Measurements from ENCODE around the gene HERPUD1.
"Not testable (repeated sequence)": the region's sequence is repeated elsewhere in the genome, so short reads cannot be mapped to it uniquely, and the experiment has no call there.

Gene HERPUD1

GRCh38 chr16:56971768-56972043 lies 39.8 kb downstream of the HERPUD1 start:
- Mint-ChIP-seq H3K27me3 (no peaks in the 10 kb centered on the region), H3K27ac (no peak overlapping the region), H3K36me3 (ENCODE audit: low read depth) (no peaks in the 10 kb centered on the region), H3K9me3 (no peaks in the 10 kb centered on the region), H3K4me3 (no peak overlapping the region), H3K4me1 (ENCODE audit: low read depth) (peaks cover 30% of the 10 kb centered on the region)
- DNase-seq = no peak

DNA sequence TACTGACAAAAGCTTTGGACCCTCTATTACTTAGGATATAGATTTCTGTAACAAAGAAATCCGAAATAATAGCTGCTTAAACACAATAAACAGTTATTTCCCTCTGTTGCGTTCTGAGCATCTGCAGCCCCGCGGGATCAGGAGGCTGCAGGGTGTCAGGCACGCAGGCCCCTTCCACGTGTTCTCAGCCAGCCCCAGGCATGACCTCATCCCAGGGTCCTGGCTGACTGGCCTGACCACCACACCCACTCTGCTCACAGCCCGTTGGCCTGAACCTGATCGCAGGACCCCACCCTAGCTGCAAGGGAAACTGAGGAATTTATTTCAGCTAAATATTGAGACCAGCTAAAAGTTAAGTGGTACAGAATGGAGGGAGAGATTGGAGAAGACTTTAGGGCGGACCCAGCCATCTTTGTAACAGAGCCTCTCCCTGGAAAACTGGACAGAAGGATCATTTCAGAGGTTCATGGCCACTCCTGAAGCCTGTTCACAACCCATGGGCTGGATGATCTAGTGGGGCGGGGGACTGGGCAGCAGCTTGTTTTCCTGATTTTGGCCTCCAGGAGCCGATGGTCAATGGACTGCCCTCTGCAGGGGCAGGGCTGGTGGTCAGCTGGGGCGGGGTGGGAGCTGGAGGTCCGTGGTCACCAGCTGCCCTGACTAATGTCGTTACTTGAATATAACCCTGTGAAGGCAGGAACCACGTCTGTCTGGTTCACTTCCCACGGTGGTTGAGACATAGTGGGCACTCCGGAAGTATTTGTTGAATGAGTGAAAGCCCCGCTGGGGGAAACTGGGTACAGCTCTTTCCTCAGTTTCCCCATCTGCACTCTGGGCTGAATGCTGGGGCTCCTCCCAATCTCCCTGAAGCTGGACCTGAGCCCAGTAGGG lies 40.7 kb downstream of the HERPUD1 start:
- H3K9me3 Mint-ChIP-seq = no peaks in the 10 kb centered on the region
- DNase-seq = no peak
- no peaks in the 10 kb centered on the region for H3K36me3 Mint-ChIP-seq (ENCODE audit: low read depth)
- no peak overlapping the region for H3K4me3 Mint-ChIP-seq
- peaks cover 32% of the 10 kb centered on the region for H3K4me1 Mint-ChIP-seq (ENCODE audit: low read depth)
- no peak overlapping the region for H3K27ac Mint-ChIP-seq
- no peaks in the 10 kb centered on the region for H3K27me3 Mint-ChIP-seq

DNA sequence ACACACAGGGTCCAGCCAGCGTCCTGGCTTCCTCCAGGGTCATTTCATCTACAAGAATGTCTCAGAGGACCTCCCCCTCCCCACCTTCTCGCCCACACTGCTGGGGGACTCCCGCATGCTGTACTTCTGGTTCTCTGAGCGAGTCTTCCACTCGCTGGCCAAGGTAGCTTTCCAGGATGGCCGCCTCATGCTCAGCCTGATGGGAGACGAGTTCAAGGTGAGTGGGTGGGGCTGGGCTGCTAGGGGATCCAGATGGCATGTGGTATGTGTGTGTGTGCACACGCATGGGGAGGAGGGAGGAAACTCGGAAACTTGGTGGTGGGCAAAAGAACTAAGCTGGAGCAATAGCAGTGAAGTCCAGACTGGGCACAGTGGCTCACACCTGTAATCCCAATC lies 41.4 kb downstream of the HERPUD1 start:
- Mint-ChIP-seq H3K36me3 (ENCODE audit: low read depth) (no peaks in the 10 kb centered on the region), H3K27ac (peak overlapping the region; percentile 28), H3K4me3 (no peak overlapping the region), H3K27me3 (no peaks in the 10 kb centered on the region), H3K9me3 (no peaks in the 10 kb centered on the region), H3K4me1 (ENCODE audit: low read depth) (peaks cover 32% of the 10 kb centered on the region)
- DNase-seq = no peak

- Mint-ChIP-seq H3K4me1 (ENCODE audit: low read depth) (peaks cover 32% of the 10 kb centered on the region), H3K27ac (peak overlapping the region; percentile 28)
- not testable (repeated sequence) for H3K27me3 Mint-ChIP-seq; H3K4me3 Mint-ChIP-seq; H3K36me3 Mint-ChIP-seq (ENCODE audit: low read depth); H3K9me3 Mint-ChIP-seq; DNase-seq
Observed at GRCh38 chr16:56973899-56974298, 42.0 kb downstream of the HERPUD1 start.

DNA sequence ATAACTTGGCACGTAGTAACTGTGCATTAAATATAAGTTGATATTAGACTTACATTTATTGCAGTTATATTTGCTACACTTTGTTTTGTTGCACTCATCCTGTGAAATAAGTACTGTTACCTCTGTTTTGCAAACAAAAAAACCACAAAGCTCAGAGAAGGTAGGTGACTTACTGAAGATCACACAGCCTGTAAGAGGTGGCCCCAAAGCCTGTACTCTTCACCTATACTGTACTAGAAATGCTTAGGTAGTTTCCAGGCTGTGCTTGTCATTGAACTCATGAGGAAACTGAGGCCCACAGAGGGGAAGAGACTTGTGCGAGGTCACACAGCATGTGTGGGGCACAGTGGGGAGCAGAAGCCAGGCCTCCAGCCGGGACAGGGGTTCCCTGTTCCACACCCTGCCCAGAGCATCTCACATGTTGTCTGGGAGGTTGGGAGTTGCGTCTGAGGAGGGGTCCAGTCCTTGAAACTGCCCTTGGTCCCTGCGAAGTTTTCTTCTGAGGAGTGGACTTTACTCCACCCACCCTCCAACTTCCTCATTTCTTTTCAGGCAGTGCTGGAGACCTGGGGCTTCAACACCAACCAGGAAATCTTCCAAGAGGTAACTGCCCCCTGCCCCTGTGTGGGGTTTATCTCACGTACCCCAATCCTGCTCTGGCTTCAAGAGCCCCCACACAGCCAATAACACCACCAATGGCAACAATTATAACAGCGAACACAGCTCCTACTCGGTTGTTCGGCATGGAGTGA lies 42.8 kb downstream of the HERPUD1 start:
- Mint-ChIP-seq H3K36me3 (ENCODE audit: low read depth) (no peaks in the 10 kb centered on the region), H3K9me3 (no peaks in the 10 kb centered on the region), H3K27ac (peak overlapping the region; percentile 31), H3K4me3 (no peak overlapping the region), H3K27me3 (no peaks in the 10 kb centered on the region), H3K4me1 (ENCODE audit: low read depth) (peaks cover 35% of the 10 kb centered on the region)
- no peak for DNase-seq

GRCh38 chr16:56975714-56976113 lies 43.8 kb downstream of the HERPUD1 start:
- Mint-ChIP-seq H3K36me3 (ENCODE audit: low read depth) (peaks cover 4% of the 10 kb centered on the region), H3K9me3 (no peaks in the 10 kb centered on the region), H3K4me1 (ENCODE audit: low read depth) (peaks cover 42% of the 10 kb centered on the region), H3K27ac (no peak overlapping the region), H3K4me3 (no peak overlapping the region), H3K27me3 (no peaks in the 10 kb centered on the region)
- DNase-seq = no peak

GRCh38 chr16:56977216-56977615 lies 45.3 kb downstream of the HERPUD1 start:
- H3K36me3 Mint-ChIP-seq (ENCODE audit: low read depth) = peaks cover 17% of the 10 kb centered on the region
- H3K4me1 Mint-ChIP-seq (ENCODE audit: low read depth) = peaks cover 57% of the 10 kb centered on the region
- DNase-seq = no peak
- H3K27me3 Mint-ChIP-seq = no peaks in the 10 kb centered on the region
- no peak overlapping the region for H3K4me3 Mint-ChIP-seq
- H3K27ac Mint-ChIP-seq = peak overlapping the region; percentile 5
- no peaks in the 10 kb centered on the region for H3K9me3 Mint-ChIP-seq

DNA sequence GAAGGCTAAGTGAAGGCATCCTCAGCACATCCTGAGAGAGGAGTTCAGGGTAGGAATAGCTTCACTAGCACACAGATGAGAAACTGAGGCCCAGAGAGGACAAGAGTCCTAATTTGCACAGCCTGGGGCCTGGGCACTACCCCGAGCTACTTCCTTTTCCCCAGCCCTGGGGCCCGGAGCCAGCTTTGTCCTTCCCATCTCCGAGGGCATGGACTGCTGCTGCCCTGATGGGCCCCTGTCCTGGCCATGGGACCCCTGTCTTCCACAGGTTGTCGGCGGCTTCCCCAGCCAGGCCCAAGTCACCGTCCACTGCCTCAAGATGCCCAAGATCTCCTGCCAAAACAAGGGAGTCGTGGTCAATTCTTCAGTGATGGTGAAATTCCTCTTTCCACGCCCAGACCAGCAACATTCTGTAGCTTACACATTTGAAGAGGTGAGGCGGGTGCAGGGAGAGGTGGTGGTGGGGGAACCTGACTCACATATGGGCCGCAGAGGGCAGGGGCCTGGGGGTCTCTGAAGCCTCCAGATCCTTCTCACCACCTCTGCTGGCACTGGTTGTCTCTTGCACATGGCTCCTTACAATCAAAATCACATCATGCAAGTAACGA lies 46.0 kb downstream of the HERPUD1 start:
- Mint-ChIP-seq H3K4me3 (no peak overlapping the region), H3K27me3 (no peaks in the 10 kb centered on the region), H3K4me1 (ENCODE audit: low read depth) (peaks cover 61% of the 10 kb centered on the region), H3K9me3 (no peaks in the 10 kb centered on the region), H3K36me3 (ENCODE audit: low read depth) (peaks cover 24% of the 10 kb centered on the region), H3K27ac (no peak overlapping the region)
- DNase-seq = no peak

DNA sequence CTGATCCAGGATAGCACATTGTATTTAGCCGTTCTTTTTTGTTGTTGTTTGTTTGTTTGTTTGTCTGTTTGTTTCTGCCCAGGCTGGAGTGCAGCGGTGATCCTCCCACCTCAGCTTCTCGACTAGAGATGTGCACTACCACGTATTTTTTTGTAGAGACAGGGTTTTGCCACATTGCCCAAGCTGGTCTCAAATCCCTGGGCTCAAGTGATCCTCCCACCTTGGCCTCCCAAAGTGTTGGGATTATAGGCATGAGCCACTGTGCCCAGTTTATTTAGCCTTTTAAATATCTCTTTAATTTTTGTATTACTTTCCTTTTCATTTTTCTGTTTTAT lies 48.2 kb downstream of the HERPUD1 start:
- Mint-ChIP-seq H3K4me1 (ENCODE audit: low read depth) (peaks cover 64% of the 10 kb centered on the region), H3K27ac (peak overlapping the region; percentile 85), H3K27me3 (no peaks in the 10 kb centered on the region), H3K4me3 (no peak overlapping the region), H3K36me3 (ENCODE audit: low read depth) (peaks cover 45% of the 10 kb centered on the region), H3K9me3 (no peaks in the 10 kb centered on the region)
- no peak for DNase-seq

- peaks cover 54% of the 10 kb centered on the region for H3K36me3 Mint-ChIP-seq (ENCODE audit: low read depth)
- H3K9me3 Mint-ChIP-seq = no peaks in the 10 kb centered on the region
- no peak for DNase-seq
- H3K4me3 Mint-ChIP-seq = no peak overlapping the region
- no peaks in the 10 kb centered on the region for H3K27me3 Mint-ChIP-seq
- peak overlapping the region; percentile 85 for H3K27ac Mint-ChIP-seq
- peaks cover 64% of the 10 kb centered on the region for H3K4me1 Mint-ChIP-seq (ENCODE audit: low read depth)
Observed at GRCh38 chr16:56980792-56981724, 49.1 kb downstream of the HERPUD1 start.

- Mint-ChIP-seq H3K27ac (peak overlapping the region; percentile 85), H3K9me3 (no peaks in the 10 kb centered on the region), H3K27me3 (no peaks in the 10 kb centered on the region), H3K4me3 (no peak overlapping the region), H3K36me3 (ENCODE audit: low read depth) (peaks cover 57% of the 10 kb centered on the region), H3K4me1 (ENCODE audit: low read depth) (peaks cover 67% of the 10 kb centered on the region)
- DNase-seq = no peak
Observed at GRCh38 chr16:56981729-56982271, 49.9 kb downstream of the HERPUD1 start.

- no peak for DNase-seq
- Mint-ChIP-seq H3K36me3 (ENCODE audit: low read depth) (peaks cover 66% of the 10 kb centered on the region), H3K4me3 (no peak overlapping the region), H3K4me1 (ENCODE audit: low read depth) (peaks cover 75% of the 10 kb centered on the region), H3K9me3 (no peaks in the 10 kb centered on the region), H3K27ac (peak overlapping the region; percentile 100), H3K27me3 (no peaks in the 10 kb centered on the region)
Observed at GRCh38 chr16:56982695-56983094, 50.8 kb downstream of the HERPUD1 start.

GRCh38 chr16:56983211-56983751 lies 51.3 kb downstream of the HERPUD1 start:
- peaks cover 81% of the 10 kb centered on the region for H3K4me1 Mint-ChIP-seq (ENCODE audit: low read depth)
- H3K27ac Mint-ChIP-seq = peak overlapping the region; percentile 100
- DNase-seq = no peak
- H3K27me3 Mint-ChIP-seq = no peaks in the 10 kb centered on the region
- H3K9me3 Mint-ChIP-seq = no peaks in the 10 kb centered on the region
- H3K4me3 Mint-ChIP-seq = no peak overlapping the region
- H3K36me3 Mint-ChIP-seq (ENCODE audit: low read depth) = peaks cover 72% of the 10 kb centered on the region

GRCh38 chr16:56984639-56985038 lies 52.7 kb downstream of the HERPUD1 start:
- H3K27ac Mint-ChIP-seq = peak overlapping the region; percentile 100
- DNase-seq = no peak
- peak overlapping the region; percentile 5 for H3K4me3 Mint-ChIP-seq
- H3K27me3 Mint-ChIP-seq = no peaks in the 10 kb centered on the region
- peaks cover 79% of the 10 kb centered on the region for H3K4me1 Mint-ChIP-seq (ENCODE audit: low read depth)
- H3K36me3 Mint-ChIP-seq (ENCODE audit: low read depth) = peaks cover 85% of the 10 kb centered on the region
- H3K9me3 Mint-ChIP-seq = no peaks in the 10 kb centered on the region
